ENCODE results near the gene HEPHL1. TPM values are rescaled to one million over a fixed set of nuclear protein-coding genes. Genes with fewer than 3 reads are reported as not detected.

HEPHL1 gene
- total RNA-seq, 1 donor from 2014 or later: 0.02 TPM

- Histone ChIP-seq H3K4me3 (no peak overlapping the region), H3K27me3 (no peaks in the 10 kb centered on the region), H3K36me3 (no peaks in the 10 kb centered on the region), H3K4me2 (no peak overlapping the region), H3K9ac (no peak overlapping the region), H3K27ac (no peak overlapping the region), H3F3A (ENCODE audit: low read depth) (no peaks in the 10 kb centered on the region), H3K4me1 (no peaks in the 10 kb centered on the region), H4K20me1 (ENCODE audit: low read depth) (no peaks in the 10 kb centered on the region), H3K9me3 (ENCODE audit: low read depth) (no peaks in the 10 kb centered on the region), H3K79me2 (ENCODE audit: low read depth) (no peaks in the 10 kb centered on the region), H2AFZ (replicated peaks) (no peak overlapping the region)
- Mint-ChIP-seq H3K4me3 (no peak overlapping the region), H3K36me3 (no peaks in the 10 kb centered on the region), H3K27me3 (ENCODE audit: insufficient read depth, low read depth) (peaks cover 2% of the 10 kb centered on the region), H3K27ac (no peak overlapping the region), H3K4me1 (no peaks in the 10 kb centered on the region), H3K9me3 (no peaks in the 10 kb centered on the region)
- no peak for DNase-seq (ENCODE audit: low spot score)
- TF ChIP-seq EZH2phosphoT487 (IDR thresholded peaks at IDR 0.05) (no peak), EZH2 (IDR thresholded peaks at IDR 0.05) (no peak), CTCF (IDR thresholded peaks at IDR 0.05) (no peak)
Observed at GRCh38 chr11:94030059-94030458, 8.9 kb downstream of the HEPHL1 start.

GRCh38 chr11:94031625-94032024 lies 10.5 kb downstream of the HEPHL1 start:
- Histone ChIP-seq H3K27me3 (no peaks in the 10 kb centered on the region), H3F3A (ENCODE audit: low read depth) (no peaks in the 10 kb centered on the region), H3K79me2 (ENCODE audit: low read depth) (no peaks in the 10 kb centered on the region), H3K4me1 (no peaks in the 10 kb centered on the region), H3K9ac (no peak overlapping the region), H2AFZ (replicated peaks) (no peak overlapping the region), H3K36me3 (no peaks in the 10 kb centered on the region), H3K9me3 (ENCODE audit: low read depth) (no peaks in the 10 kb centered on the region), H4K20me1 (ENCODE audit: low read depth) (no peaks in the 10 kb centered on the region), H3K4me2 (no peak overlapping the region), H3K4me3 (no peak overlapping the region), H3K27ac (no peak overlapping the region)
- no peaks in the 10 kb centered on the region for H3K4me1 Mint-ChIP-seq
- TF ChIP-seq EZH2phosphoT487 (IDR thresholded peaks at IDR 0.05): no peak
- TF ChIP-seq CTCF (IDR thresholded peaks at IDR 0.05): no peak
- no peak for TF ChIP-seq EZH2 (IDR thresholded peaks at IDR 0.05)
- DNase-seq (ENCODE audit: low spot score): no peak
- no peak overlapping the region for H3K27ac Mint-ChIP-seq
- H3K9me3 Mint-ChIP-seq: peaks cover 6% of the 10 kb centered on the region
- peaks cover 6% of the 10 kb centered on the region for H3K27me3 Mint-ChIP-seq (ENCODE audit: insufficient read depth, low read depth)
- H3K36me3 Mint-ChIP-seq: no peaks in the 10 kb centered on the region
- H3K4me3 Mint-ChIP-seq: no peak overlapping the region

- no peak for DNase-seq (ENCODE audit: low spot score)
- H4K20me1 ChIP-seq (ENCODE audit: low read depth): no peaks in the 10 kb centered on the region
- H3K9me3 Mint-ChIP-seq: peaks cover 6% of the 10 kb centered on the region
- peaks cover 6% of the 10 kb centered on the region for H3K27me3 Mint-ChIP-seq (ENCODE audit: insufficient read depth, low read depth)
- no peak overlapping the region for H3K4me3 Mint-ChIP-seq
- no peaks in the 10 kb centered on the region for H3K9me3 ChIP-seq (ENCODE audit: low read depth)
- no peaks in the 10 kb centered on the region for H3K4me1 Mint-ChIP-seq
- H3K4me1 ChIP-seq: no peaks in the 10 kb centered on the region
- no peaks in the 10 kb centered on the region for H3K79me2 ChIP-seq (ENCODE audit: low read depth)
- H3K36me3 ChIP-seq: no peaks in the 10 kb centered on the region
- H3K9ac ChIP-seq: no peak overlapping the region
- TF ChIP-seq EZH2 (IDR thresholded peaks at IDR 0.05) (no peak), EZH2phosphoT487 (IDR thresholded peaks at IDR 0.05) (no peak), CTCF (IDR thresholded peaks at IDR 0.05) (no peak)
- H3K27ac Mint-ChIP-seq: no peak overlapping the region
- H3F3A ChIP-seq (ENCODE audit: low read depth): no peaks in the 10 kb centered on the region
- H3K4me2 ChIP-seq: no peak overlapping the region
- no peaks in the 10 kb centered on the region for H3K27me3 ChIP-seq
- H3K36me3 Mint-ChIP-seq: no peaks in the 10 kb centered on the region
- H2AFZ ChIP-seq (replicated peaks): no peak overlapping the region
- no peak overlapping the region for H3K4me3 ChIP-seq
- no peak overlapping the region for H3K27ac ChIP-seq
Observed at GRCh38 chr11:94032066-94032465, 10.9 kb downstream of the HEPHL1 start.

All from neural progenitor cell (in vitro differentiated cells).